ENCODE measurements around the gene ANGPTL7. TPM values are rescaled to one million over a fixed set of nuclear protein-coding genes. Genes with fewer than 3 reads are reported as not detected.
"Not testable (repeated sequence)": the region's sequence is repeated elsewhere in the genome, so short reads cannot be mapped to it uniquely, and the experiment has no call there.

ANGPTL7 gene
- total RNA-seq, 4 donors from 2014 or later: 4.2 to 16.9 (median 6.9) TPM

DNA sequence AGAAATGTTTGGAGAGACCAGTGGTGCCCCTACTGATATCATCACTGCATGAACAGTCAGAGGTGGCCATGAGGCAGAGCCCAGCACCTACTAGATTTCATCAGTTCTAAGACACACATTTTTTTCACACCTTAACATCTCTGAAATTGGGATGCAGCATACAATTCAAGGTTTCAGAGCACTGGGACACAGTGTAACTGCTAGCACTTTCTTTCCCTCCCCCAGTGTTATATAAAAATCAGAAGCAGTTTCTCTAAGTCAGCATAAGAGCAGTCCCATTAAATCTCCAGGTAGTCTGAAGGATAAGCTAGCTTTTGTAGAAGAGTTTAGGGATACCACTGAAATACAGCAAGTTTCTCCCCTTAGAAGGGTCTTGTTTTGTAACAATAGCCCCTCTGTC is 10.0 kb upstream of the ANGPTL7 start:
- Histone ChIP-seq H3K4me1 (peaks cover 23 to 33% (median 28%) of the 10 kb centered on the region in 4 donors), H3K36me3 (peaks cover 0 to 27% (median 17%) of the 10 kb centered on the region in 4 donors), H3K9me3 (no peaks in the 10 kb centered on the region), H3K4me3 (no peak overlapping the region), H3K27me3 (no peaks in the 10 kb centered on the region), H3K27ac (replicated peaks in 1 of 4) (no peak overlapping the region)
- intact Hi-C loops (cut with DNase I): no loop called here
- TF ChIP-seq EP300 (IDR thresholded peaks at IDR 0.05) (no peak), POLR2AphosphoS5 (IDR thresholded peaks at IDR 0.05) (no peak), POLR2A (IDR thresholded peaks at IDR 0.05; ENCODE audit: low read depth) (no peak)
- TF ChIP-seq, protein P1, sequence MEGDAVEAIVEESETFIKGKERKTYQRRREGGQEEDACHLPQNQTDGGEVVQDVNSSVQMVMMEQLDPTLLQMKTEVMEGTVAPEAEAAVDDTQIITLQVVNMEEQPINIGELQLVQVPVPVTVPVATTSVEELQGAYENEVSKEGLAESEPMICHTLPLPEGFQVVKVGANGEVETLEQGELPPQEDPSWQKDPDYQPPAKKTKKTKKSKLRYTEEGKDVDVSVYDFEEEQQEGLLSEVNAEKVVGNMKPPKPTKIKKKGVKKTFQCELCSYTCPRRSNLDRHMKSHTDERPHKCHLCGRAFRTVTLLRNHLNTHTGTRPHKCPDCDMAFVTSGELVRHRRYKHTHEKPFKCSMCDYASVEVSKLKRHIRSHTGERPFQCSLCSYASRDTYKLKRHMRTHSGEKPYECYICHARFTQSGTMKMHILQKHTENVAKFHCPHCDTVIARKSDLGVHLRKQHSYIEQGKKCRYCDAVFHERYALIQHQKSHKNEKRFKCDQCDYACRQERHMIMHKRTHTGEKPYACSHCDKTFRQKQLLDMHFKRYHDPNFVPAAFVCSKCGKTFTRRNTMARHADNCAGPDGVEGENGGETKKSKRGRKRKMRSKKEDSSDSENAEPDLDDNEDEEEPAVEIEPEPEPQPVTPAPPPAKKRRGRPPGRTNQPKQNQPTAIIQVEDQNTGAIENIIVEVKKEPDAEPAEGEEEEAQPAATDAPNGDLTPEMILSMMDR (IDR thresholded peaks at IDR 0.05): no peak
- no peak for DNase-seq (ENCODE audit: extremely low spot score)

DNA sequence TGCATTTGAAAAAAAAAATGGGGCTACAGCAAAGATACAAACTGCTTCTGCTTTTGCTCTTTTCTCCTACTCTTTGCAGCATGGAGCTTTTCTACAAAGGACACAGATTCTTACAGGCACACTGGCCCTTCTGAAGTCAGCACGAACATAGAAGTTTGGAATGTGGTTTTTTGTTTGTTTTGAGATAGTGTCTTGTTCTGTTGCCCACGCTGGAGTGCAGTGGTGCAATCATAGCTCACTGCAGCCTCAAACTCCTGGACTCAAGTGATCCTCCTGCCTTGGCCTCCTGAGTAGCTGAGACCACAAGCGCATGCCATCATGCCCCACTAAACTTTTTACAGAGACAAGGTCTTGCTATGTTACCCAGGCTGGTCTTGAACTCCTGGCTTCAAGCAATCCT is 9.4 kb upstream of the ANGPTL7 start:
- peaks cover 21 to 33% (median 25%) of the 10 kb centered on the region in 4 donors for H3K4me1 ChIP-seq
- not testable (repeated sequence) for H3K27ac ChIP-seq (replicated peaks in 1 of 4); H3K4me3 ChIP-seq; DNase-seq (ENCODE audit: extremely low spot score); H3K9me3 ChIP-seq; H3K27me3 ChIP-seq
- H3K36me3 ChIP-seq: peaks cover 0 to 33% (median 20%) of the 10 kb centered on the region in 4 donors
- intact Hi-C loops (cut with DNase I): loop anchor here (10.0 kb wide), 1 partner anchor 65 kb away; no protein-coding TSS in a partner anchor
- 86% methylated on average over 3 of the region's 3 CpGs for WGBS

DNA sequence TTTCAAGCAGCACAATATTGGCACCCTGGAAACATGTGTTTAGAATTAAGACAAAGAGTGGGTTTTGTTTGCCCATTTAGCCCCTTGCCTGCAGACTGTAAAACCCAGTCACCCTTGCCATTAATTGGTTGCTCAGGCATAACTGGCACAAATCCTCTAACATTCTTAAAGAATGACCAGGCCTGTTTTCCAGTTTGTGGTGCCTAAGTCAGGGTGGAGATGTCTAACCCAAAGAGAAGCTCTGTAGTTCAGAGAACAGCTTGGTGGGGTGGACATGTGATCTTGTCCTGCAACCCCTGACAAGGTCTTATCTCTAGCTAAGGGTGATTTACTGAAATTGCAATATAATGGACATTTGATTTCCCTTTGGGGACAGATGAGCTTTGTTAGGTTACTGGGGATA is 8.8 kb upstream of the ANGPTL7 start:
- H3K36me3 ChIP-seq: peaks cover 0 to 37% (median 23%) of the 10 kb centered on the region in 4 donors
- intact Hi-C loops (cut with DNase I): loop anchor here (10.0 kb wide), 1 partner anchor 66 kb away; no protein-coding TSS in a partner anchor

DNA sequence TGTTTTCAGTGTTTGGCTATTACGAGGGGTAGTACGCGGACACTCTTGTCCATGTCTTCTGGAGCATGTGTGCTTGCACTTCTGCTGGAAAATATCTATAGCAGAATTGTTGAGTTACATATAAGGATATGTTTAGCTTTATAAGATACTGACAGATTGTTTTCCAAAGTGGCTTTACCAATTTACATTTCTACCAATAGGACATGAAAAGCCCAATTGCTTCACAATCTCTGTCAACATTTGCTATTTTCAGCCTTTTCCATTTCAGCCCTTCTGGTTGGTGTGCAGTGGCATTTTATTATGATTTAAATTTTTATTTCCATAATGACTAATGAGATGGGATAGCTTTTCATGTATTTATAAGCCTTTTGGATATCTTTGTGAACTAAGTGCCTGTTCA is 6.3 kb upstream of the ANGPTL7 start:
- Histone ChIP-seq H3K27me3 (no peaks in the 10 kb centered on the region), H3K4me1 (peaks cover 18 to 21% (median 20%) of the 10 kb centered on the region in 4 donors), H3K4me3 (no peak overlapping the region), H3K36me3 (peaks cover 0 to 39% (median 23%) of the 10 kb centered on the region in 4 donors), H3K27ac (replicated peaks in 1 of 4) (no peak overlapping the region), H3K9me3 (no peaks in the 10 kb centered on the region)
- WGBS: 100% methylated on average over 3 of the region's 3 CpGs
- intact Hi-C loops (cut with DNase I): loop anchor here (10.0 kb wide), 1 partner anchor 68 kb away; no protein-coding TSS in a partner anchor
- no peak for DNase-seq (ENCODE audit: extremely low spot score)
- TF ChIP-seq, protein P1 (IDR thresholded peaks at IDR 0.05): no peak
- TF ChIP-seq POLR2A (IDR thresholded peaks at IDR 0.05; ENCODE audit: low read depth): no peak
- TF ChIP-seq EP300 (IDR thresholded peaks at IDR 0.05): no peak
- no peak for TF ChIP-seq POLR2AphosphoS5 (IDR thresholded peaks at IDR 0.05)

More for the DNA sequence above, 8.8 kb upstream of the ANGPTL7 start:
- Histone ChIP-seq H3K27ac (replicated peaks in 1 of 4) (no peak overlapping the region), H3K9me3 (no peaks in the 10 kb centered on the region), H3K4me1 (peaks cover 21 to 33% (median 25%) of the 10 kb centered on the region in 4 donors), H3K4me3 (no peak overlapping the region), H3K27me3 (no peaks in the 10 kb centered on the region)
- TF ChIP-seq POLR2A (IDR thresholded peaks at IDR 0.05; ENCODE audit: low read depth) (no peak), EP300 (IDR thresholded peaks at IDR 0.05) (no peak), POLR2AphosphoS5 (IDR thresholded peaks at IDR 0.05) (no peak)
- TF ChIP-seq, protein P1 (IDR thresholded peaks at IDR 0.05): no peak
- no peak for DNase-seq (ENCODE audit: extremely low spot score)

DNA sequence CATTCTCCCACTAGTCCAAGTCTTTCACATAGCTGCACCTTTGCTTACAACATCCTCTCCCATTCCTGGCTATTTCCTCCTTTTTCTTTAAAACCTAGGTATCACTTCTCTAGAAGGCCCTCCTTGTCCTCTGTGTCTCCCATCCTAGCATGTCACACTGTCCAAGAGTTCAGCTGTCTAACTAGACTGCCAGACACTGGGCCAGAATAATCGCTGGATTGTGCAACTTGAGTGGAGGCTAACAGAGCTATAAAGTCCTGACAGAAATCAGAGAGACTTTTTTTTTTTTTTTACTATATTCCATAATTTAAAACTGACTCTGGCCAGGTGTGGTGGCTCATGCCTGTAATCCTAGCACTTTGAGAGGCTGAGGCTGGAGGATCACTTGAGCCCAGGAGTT is 4.2 kb upstream of the ANGPTL7 start:
- H3K36me3 ChIP-seq: peaks cover 3 to 47% (median 24%) of the 10 kb centered on the region in 4 donors
- no peaks in the 10 kb centered on the region for H3K27me3 ChIP-seq
- no peak for TF ChIP-seq POLR2A (IDR thresholded peaks at IDR 0.05; ENCODE audit: low read depth)
- TF ChIP-seq, protein P1 (IDR thresholded peaks at IDR 0.05): no peak
- no peak for TF ChIP-seq POLR2AphosphoS5 (IDR thresholded peaks at IDR 0.05)
- no peak for TF ChIP-seq EP300 (IDR thresholded peaks at IDR 0.05)
- no peak overlapping the region for H3K27ac ChIP-seq (replicated peaks in 1 of 4)
- WGBS: 79% methylated on average over 1 of the region's 1 CpG
- no peaks in the 10 kb centered on the region for H3K9me3 ChIP-seq
- H3K4me3 ChIP-seq: no peak overlapping the region
- no peak for DNase-seq (ENCODE audit: extremely low spot score)
- H3K4me1 ChIP-seq: peaks cover 0 to 18% (median 7%) of the 10 kb centered on the region in 4 donors
- intact Hi-C loops (cut with DNase I): loop anchor here (10.0 kb wide), 1 partner anchor 70 kb away; no protein-coding TSS in a partner anchor
